GM18868 (cell line): ENCODE results near the gene HLA-DRB1.

Experiments used
- ATAC-seq: cut with Tn5 transposase; IDR thresholded peaks from one replicate; pipeline ENCODE4 v1.9.1; 2021; ENCODE audit warnings: mild to moderate bottlenecking, moderate library complexity; ENCODE audit not compliant: unreplicated experiment

HLA-DRB1 gene

DNA sequence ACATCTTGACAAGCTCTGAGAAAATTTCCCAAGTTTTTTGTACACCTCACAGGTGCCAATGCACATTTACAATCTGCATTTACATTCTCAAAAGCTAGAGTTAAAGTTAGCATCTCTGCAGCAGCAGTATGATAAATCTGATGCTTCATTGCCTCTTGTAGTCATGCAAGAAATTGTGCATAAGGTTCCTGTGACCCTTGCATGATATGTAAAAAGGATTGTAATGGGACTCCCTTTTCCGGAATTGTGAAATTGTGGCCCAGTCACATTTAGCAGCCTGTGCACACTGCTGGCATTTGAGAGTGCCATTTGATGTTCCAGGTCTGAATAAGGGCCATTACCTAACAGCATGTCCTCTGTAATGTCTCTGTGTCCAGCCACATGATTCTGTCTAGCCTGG, 24.1 kb downstream of the HLA-DRB1 start:
- no peak for ATAC-seq

DNA sequence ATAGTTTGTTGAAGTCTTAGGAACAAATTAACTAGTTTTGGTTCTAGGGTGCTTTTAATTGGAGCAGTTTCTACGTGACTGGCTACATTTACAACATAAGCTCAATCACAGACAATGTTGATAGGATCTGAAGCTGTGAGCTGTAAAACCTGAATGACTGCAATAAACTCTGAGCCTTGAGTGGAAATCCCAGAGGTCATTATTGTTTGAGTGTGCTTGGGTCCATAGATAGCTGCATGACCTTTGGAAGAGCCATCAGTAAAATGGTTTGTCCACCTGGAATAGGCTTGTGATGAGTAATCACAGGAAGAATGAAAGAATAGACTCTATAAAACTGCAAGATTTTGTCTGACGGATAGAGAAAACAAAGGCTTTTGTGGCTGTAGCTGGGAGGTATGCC, 26.7 kb downstream of the HLA-DRB1 start:
- no peak for ATAC-seq

- ATAC-seq, result no peak
These were observed 29.9 kb downstream of the HLA-DRB1 start for GRCh38 chr6:32559747-32560146.

- ATAC-seq, result no peak
These were observed 31.1 kb downstream of the HLA-DRB1 start for GRCh38 chr6:32558426-32559057.

GRCh38 chr6:32554116-32554965, 35.3 kb downstream of the HLA-DRB1 start:
- no peak for ATAC-seq

GRCh38 chr6:32553037-32553742, 36.5 kb downstream of the HLA-DRB1 start:
- no peak for ATAC-seq

- no peak for ATAC-seq
These were observed 38.2 kb downstream of the HLA-DRB1 start for GRCh38 chr6:32551410-32551809.

DNA sequence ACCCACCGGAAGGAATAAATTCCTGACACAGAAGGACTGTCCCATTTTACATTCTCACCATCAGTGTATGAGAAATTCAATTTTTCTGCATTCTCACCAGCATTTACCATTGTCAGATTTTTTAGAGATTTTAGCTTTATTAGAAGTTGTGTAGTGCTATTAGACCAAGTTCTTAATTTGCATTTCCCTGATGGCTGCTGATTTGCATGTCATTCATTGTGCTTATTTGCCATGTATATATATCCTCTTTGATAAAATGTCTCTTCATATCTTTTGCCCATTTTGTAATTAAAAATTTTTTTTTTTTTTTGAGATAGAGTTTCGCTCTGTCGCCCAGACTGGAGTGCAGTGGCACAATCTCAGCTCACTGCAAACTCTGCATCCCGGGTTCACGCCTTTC, 49.8 kb downstream of the HLA-DRB1 start:
- ATAC-seq, result no peak

GRCh38 chr6:32530431-32530793, 59.2 kb downstream of the HLA-DRB1 start:
- peak; percentile 31 for ATAC-seq

- ATAC-seq, result peak; percentile 71
These were observed 59.8 kb downstream of the HLA-DRB1 start, which contains the start of gene HLA-DRB5 for GRCh38 chr6:32529697-32530430. TSS of gene HLA-DRB5 (minus strand) at chr6:32530287. CDS start at chr6:32530224, 63 bp downstream.
